Fibroblast of villous mesenchyme (primary cell): Measurements from ENCODE around the gene ZKSCAN5. TPM values are rescaled to one million over a fixed set of nuclear protein-coding genes. Genes with fewer than 3 reads are reported as not detected.
A peak's percentile ranks its signal among the peaks of the same experiment; 100 is the strongest.
"Not testable (repeated sequence)": the region's sequence is repeated elsewhere in the genome, so short reads cannot be mapped to it uniquely, and the experiment has no call there.

Source experiments
- DNase-seq: peaks from one replicate; pipeline ENCODE4 v3.0.0-alpha.2; 2010; ENCODE audit warnings: low read depth
- H3K4me3 ChIP-seq: 2 replicates; pipeline ENCODE4 v1.5.1; 2011; ENCODE audit warnings: low read depth, mild to moderate bottlenecking, low read length
- total RNA-seq: library from RNA; depleted of rRNA; stranded (reverse); fragments of >200 nt; gene quantifications from 2 replicates; pipeline ENCODE4 v1.2.3, GENCODE V29; 2012
- TF ChIP-seq, protein P1 (sequence below): IDR thresholded peaks from 2 replicates; pipeline ENCODE4 v1.5.1; 2012; ENCODE audit warnings: low read depth, mild to moderate bottlenecking, low read length; ENCODE audit not compliant: insufficient read depth

The ZKSCAN5 gene
- total RNA-seq, 1 donor: 17.7 TPM

DNA sequence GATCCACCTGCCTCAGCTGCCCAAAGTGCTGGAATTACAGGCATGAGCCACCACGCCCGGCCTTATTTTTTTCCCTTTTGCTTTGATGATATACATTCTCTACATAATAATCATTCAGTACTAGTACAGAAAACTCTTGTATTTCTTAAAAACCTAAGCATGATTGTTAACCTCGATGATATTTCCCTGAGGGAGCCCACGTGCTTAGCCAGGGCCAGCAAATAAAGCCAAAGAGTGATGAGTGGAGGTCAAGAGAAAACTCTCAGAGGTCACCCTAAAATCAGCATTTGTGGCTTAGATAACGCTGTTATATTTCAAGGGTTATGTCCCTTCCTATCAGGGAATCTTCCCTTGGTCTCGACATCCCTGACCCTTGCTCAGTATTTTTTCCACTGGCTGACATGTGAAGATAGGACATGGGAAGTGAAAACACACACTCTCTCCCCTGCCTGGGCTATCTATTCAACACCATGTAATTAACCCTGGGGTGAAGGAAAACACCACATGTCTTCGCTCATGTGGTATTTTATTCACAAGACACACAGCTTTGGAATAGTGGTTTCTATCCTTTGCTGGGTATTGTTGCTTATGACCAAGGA, 34.9 kb downstream of the ZKSCAN5 start:
- TF ChIP-seq, protein P1, sequence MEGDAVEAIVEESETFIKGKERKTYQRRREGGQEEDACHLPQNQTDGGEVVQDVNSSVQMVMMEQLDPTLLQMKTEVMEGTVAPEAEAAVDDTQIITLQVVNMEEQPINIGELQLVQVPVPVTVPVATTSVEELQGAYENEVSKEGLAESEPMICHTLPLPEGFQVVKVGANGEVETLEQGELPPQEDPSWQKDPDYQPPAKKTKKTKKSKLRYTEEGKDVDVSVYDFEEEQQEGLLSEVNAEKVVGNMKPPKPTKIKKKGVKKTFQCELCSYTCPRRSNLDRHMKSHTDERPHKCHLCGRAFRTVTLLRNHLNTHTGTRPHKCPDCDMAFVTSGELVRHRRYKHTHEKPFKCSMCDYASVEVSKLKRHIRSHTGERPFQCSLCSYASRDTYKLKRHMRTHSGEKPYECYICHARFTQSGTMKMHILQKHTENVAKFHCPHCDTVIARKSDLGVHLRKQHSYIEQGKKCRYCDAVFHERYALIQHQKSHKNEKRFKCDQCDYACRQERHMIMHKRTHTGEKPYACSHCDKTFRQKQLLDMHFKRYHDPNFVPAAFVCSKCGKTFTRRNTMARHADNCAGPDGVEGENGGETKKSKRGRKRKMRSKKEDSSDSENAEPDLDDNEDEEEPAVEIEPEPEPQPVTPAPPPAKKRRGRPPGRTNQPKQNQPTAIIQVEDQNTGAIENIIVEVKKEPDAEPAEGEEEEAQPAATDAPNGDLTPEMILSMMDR: no peak
- no peak overlapping the region for H3K4me3 ChIP-seq
- DNase-seq: peak; percentile 16

DNA sequence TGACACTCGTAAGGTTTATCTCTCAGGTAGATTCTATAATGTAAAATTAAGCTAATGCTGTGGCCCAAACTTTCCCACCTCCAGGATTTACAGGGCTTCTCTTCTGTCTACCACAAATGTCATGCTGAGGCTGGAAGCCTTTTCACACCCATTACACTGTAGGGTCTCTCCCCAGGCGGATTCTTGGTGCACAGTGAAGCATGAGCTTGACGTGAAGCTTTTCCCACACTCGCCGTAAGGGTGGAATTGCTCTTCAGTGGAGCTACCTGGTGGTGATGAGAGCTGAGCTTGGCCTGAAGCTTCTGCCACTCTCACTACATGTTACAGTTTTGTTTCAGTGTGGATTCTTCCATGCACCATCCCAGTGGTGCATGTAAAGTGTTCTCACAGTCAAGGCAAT, 36.1 kb downstream of the ZKSCAN5 start:
- TF ChIP-seq, protein P1: no peak
- H3K4me3 ChIP-seq: no peak overlapping the region
- no peak for DNase-seq

DNA sequence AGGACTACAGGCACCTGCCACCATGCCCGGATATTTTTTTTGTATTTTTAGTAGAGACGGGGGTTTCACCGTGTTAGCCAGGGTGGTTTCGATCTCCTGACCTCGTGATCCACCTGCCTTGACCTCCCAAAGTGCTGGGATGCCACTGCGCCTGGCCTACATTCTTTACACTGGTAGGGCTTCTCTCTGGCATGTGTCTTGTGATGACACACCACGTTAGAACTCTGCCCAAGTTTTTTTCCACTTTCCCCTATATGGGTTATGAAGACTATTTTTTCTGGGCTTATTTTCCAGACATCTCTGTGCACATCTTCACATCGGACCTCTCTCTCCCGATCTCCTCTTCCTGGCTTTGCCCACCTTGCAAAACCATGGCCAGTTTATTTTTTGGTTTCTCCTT, 36.8 kb downstream of the ZKSCAN5 start:
- DNase-seq: no peak
- H3K4me3 ChIP-seq: no peak overlapping the region
- TF ChIP-seq, protein P1: no peak

DNA sequence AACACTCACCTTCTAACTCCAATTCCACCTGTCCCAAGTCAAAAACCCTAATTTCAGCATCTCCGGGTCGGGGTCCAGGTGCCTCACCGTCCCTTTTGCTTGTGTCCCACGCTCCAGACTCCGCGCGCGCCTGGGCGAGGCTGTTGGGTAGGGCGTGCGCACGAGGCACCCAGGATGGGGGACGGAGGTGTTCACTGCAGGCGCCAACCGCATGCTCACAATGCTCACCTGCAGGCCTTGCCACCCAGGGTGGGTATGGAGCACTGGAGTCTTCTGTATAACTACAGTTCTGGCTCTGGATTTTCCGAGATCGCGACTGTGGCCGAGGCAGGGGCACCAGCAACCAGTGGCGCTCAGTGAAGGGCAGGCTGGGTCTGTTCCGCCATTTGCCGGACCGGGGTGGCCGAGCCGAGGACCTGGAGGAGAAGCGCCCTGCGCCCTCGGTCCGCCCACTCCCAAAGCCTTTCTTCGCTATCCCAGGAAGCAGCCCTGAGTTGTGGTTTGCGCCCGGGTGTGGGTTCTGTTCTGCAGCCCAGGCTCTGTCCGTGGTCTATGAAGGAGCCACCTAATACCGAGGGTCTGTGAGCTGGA, 38.7 kb downstream of the ZKSCAN5 start:
- TF ChIP-seq, protein P1: no peak
- DNase-seq: no peak
- no peak overlapping the region for H3K4me3 ChIP-seq

DNA sequence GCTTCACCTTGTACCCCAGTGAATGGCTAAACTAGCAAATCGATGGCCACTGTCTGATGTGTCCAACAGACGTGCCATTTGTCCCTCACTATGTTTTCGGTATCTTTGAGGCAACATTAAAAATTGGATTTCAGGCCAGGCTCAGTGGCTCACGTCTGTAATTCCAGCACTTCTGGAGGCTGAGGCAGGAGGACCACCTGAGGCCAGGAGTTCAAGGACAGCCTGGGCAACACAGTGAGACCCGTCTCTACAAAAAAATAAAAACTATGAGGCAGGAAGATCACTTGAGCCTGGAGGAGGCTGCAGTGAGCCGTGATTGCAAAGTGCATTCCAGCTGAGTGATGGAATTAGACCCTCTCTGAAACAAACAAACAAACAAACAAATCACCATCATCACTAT, 39.5 kb downstream of the ZKSCAN5 start:
- TF ChIP-seq, protein P1: no peak

DNA sequence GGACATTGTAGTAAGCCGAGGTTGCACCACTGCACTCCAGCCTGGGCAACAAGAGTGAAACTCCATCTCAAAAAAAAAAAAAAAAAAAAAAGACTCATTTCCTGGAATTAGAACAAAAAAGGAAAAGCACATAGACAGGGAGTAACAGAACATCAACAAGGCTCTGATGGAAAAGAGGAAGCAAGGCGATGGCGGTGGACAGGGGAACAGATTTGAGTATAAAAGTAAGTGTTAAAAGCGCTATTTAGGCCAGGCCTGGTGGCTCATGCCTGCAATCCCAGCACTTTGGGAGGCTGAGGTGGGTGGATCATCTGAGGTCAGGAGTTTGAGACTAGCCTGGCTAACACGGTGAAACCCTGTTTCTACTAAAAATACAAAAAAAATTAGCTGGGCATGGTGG, 40.8 kb downstream of the ZKSCAN5 start:
- DNase-seq, H3K4me3 ChIP-seq: not testable (repeated sequence)

More for the DNA sequence above, 39.5 kb downstream of the ZKSCAN5 start:
- no peak for DNase-seq
- no peak overlapping the region for H3K4me3 ChIP-seq

DNA sequence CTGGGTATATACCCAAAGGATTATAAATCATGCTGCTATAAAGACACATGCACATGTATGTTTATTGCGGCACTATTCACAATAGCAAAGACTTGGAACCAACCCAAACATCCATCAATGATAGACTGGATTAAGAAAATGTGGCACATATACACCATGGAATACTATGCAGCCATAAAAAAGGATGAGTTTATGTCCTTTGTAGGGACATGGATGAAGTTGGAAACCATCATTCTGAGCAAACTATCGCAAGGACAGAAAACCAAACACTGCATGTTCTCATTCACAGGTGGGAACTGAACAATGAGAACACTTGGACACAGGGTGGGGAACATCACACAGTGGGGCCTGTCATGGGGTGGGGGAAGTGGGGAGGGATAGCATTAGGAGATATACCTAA, 45.1 kb downstream of the ZKSCAN5 start:
- not testable (repeated sequence) for H3K4me3 ChIP-seq, DNase-seq

DNA sequence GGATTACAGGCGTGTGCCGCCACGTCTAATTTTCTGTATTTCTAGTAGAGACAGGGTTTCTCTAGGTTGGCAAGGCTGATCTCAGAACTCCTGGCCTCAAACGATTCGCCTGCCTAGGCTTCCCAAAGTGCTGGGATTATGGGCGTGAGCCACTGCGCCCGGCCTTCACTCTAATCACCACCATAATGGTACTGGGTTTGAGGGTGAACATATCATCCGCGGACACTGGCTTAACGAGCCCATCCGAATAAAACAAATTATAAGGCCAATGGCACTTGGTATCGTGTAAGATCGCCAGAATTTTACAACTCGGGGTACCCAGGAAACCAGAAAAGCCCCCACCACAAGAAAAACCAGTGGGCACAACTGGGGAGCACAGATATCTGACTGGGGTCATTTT, 46.9 kb downstream of the ZKSCAN5 start:
- TF ChIP-seq, protein P1: no peak
- peak; percentile 31 for DNase-seq
- peak overlapping the region; percentile 99 for H3K4me3 ChIP-seq
